Left lung (tissue), 10 donors: ENCODE data around the gene RBFOX1. TPM values are rescaled to one million over a fixed set of nuclear protein-coding genes. Genes with fewer than 3 reads are reported as not detected.

ENCODE experiments used
- ATAC-seq: fragments of 200-7000 bp; cut with Tn5 transposase; one replicate; pipeline ENCODE4 v1.9.1; 2020; ENCODE audit warnings: moderate library complexity
- DNase-seq, 4 donors: peaks; one replicate each; pipeline ENCODE4 v3.0.0-alpha.2; 2013 to 2020
- H3K27ac ChIP-seq, 2 donors: fragments of 200-600 bp; sonication (generic) in 1 of 2; one replicate each; pipeline versions ENCODE4 v1.5.0 to v1.8.0; 2020 to 2021
- H3K27me3 ChIP-seq, 2 donors: fragments of 200-600 bp; sonication (generic) in 1 of 2; one replicate each; pipeline versions ENCODE4 v1.5.0 to v1.8.0; 2020 to 2021
- H3K36me3 ChIP-seq, 2 donors: fragments of 200-600 bp; sonication (generic) in 1 of 2; one replicate each; pipeline versions ENCODE4 v1.5.0 to v1.8.0; 2020 to 2021
- H3K4me1 ChIP-seq, 2 donors: fragments of 200-600 bp; one replicate each; pipeline ENCODE4 v1.8.0; 2021
- H3K4me3 ChIP-seq, 2 donors: fragments of 200-600 bp; sonication (generic) in 1 of 2; one replicate each; pipeline versions ENCODE4 v1.5.0 to v1.8.0; 2020 to 2021; ENCODE audit warnings: mild to moderate bottlenecking in 1 of 2
- H3K9me3 ChIP-seq, 2 donors: fragments of 200-600 bp; sonication (generic) in 1 of 2; one replicate each; pipeline versions ENCODE4 v1.5.0 to v1.8.0; 2020 to 2021
- CTCF ChIP-seq, 2 donors: fragments of 200-600 bp; sonication (generic) in 1 of 2; IDR thresholded peaks; one replicate each; pipeline versions ENCODE4 v1.5.0 to v1.8.0; 2021; ENCODE audit warnings: antibody characterized with exemption in 2 of 2
- intact Hi-C, 2 donors: fragments of 100-400 bp; cut with DNase I; formaldehyde crosslinking; loops; one replicate each; pipeline versions ENCODE4 v1.11.2 to v1.14.2; 2022
- polyA plus RNA-seq, 6 donors: library from polyadenylated mRNA; unstranded; fragments of 120-200 nt; gene quantifications; one replicate each; pipeline ENCODE4 v1.2.1, GENCODE V29; 2013; ENCODE audit not compliant: insufficient read length in 6 of 6
- total RNA-seq, 2 donors: library from RNA; stranded (reverse); fragmentation: NEBNext Ultra II Directional; extraction: Animal tissue kit (Norgen Biotek cat#: 25700); gene quantifications; one replicate each; pipeline ENCODE4 v1.2.1, GENCODE V29; 2021
- donor health status: DM: no; HTN: yes; CAD: no.
- donor health status: DM: no; HTN: no; CAD: no.

Gene RBFOX1
- total and polyA plus RNA-seq, 8 donors = 0.41 to 1.7 (median 0.91) TPM; not detected in 2

- Histone ChIP-seq H3K4me3 (no peak overlapping the region), H3K9me3 (no peaks in the 10 kb centered on the region), H3K27ac (no peak overlapping the region), H3K36me3 (no peaks in the 10 kb centered on the region), H3K27me3 (no peaks in the 10 kb centered on the region), H3K4me1 (no peaks in the 10 kb centered on the region)
- DNase-seq = no peak
- ATAC-seq = no peak
- TF ChIP-seq CTCF (IDR thresholded peaks at IDR 0.05) = no peak
- intact Hi-C loops = no loop called here
Measured at GRCh38 chr16:7426161-7426560, 93.5 kb downstream of the RBFOX1 start.

DNA sequence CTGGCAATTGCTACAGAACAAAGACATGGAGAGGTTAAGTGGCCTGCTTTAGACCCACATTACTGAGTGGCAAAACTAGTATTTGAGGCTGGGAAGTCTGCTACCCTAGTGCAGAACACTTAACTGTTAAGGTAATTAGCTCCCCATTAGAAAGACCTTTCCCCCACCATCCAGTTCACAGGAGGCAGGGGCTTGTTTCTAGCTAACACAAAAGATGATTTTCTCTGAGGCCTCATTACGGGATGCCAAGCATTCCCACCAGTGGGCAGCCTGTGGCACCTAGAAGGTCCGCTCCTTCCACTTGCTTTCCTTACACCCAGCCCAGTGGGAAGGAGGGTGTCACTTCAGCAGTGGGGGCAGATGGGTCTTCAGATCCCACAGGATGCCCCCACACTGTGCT, 99.1 kb downstream of the RBFOX1 start:
- Histone ChIP-seq H3K36me3 (no peaks in the 10 kb centered on the region), H3K27me3 (no peaks in the 10 kb centered on the region), H3K9me3 (no peaks in the 10 kb centered on the region), H3K4me1 (no peaks in the 10 kb centered on the region), H3K4me3 (no peak overlapping the region), H3K27ac (no peak overlapping the region)
- no peak for TF ChIP-seq CTCF (IDR thresholded peaks at IDR 0.05)
- DNase-seq = no peak
- ATAC-seq = no peak
- intact Hi-C loops = no loop called here

DNA sequence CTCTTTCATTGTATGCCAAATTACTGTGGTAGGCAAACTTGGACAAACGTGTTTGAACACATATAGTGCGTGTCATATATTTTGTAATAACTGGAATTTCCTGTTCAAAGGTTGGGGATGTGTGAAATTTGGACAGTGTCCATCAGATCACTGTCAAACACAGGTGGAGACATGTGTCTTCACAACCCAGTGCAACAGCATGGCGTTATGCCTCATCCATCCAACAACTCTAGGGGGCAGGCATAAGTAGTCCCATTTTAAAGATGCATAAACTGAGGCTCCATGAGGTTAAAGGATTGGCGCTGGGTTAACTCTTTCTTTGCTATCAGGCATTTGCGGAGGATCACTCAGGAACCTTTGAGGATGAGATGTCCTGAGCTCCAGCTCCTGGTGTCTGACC, 103.7 kb downstream of the RBFOX1 start:
- Histone ChIP-seq H3K4me3 (no peak overlapping the region), H3K4me1 (no peaks in the 10 kb centered on the region), H3K9me3 (no peaks in the 10 kb centered on the region), H3K27ac (no peak overlapping the region), H3K36me3 (no peaks in the 10 kb centered on the region), H3K27me3 (no peaks in the 10 kb centered on the region)
- TF ChIP-seq CTCF (IDR thresholded peaks at IDR 0.05) = no peak
- DNase-seq (no peak), ATAC-seq (no peak)
- intact Hi-C loops = no loop called here

- Histone ChIP-seq H3K4me1 (no peaks in the 10 kb centered on the region), H3K4me3 (no peak overlapping the region), H3K27me3 (no peaks in the 10 kb centered on the region), H3K36me3 (no peaks in the 10 kb centered on the region), H3K27ac (no peak overlapping the region), H3K9me3 (no peaks in the 10 kb centered on the region)
- intact Hi-C loops = no loop called here
- ATAC-seq (no peak), DNase-seq (no peak)
- TF ChIP-seq CTCF (IDR thresholded peaks at IDR 0.05) = no peak
Measured at GRCh38 chr16:7437135-7437804, 104.6 kb downstream of the RBFOX1 start.

GRCh38 chr16:7437843-7438242, 105.2 kb downstream of the RBFOX1 start:
- no peaks in the 10 kb centered on the region for H3K4me1 ChIP-seq
- H3K27me3 ChIP-seq = no peaks in the 10 kb centered on the region
- no peaks in the 10 kb centered on the region for H3K36me3 ChIP-seq
- ATAC-seq = no peak
- intact Hi-C loops = no loop called here
- DNase-seq = no peak
- no peak for TF ChIP-seq CTCF (IDR thresholded peaks at IDR 0.05)
- no peaks in the 10 kb centered on the region for H3K9me3 ChIP-seq
- no peak overlapping the region for H3K4me3 ChIP-seq
- no peak overlapping the region for H3K27ac ChIP-seq
